ENCODE data around the gene CNOT4.
"Not testable (repeated sequence)": the region's sequence is repeated elsewhere in the genome, so short reads cannot be mapped to it uniquely, and the experiment has no call there.

CNOT4 gene

DNA sequence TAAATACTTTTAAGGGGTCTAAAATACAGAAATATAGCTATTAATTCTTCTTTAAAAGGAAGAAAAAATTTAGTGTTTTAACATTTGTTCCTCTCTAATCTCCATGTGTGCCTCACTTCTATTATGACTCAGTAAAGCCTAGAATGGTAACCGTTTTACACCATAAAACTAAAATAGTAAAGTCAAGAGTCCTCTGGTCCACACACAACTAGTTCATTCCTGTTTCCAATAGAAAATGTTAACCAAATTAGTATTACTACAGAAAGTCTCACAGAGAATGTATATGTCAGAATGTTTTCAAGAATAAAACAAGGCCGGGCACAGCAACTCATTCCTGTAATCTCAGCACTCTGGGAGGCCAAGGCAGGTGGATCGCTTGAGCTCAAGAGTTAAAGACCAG lies 55.8 kb downstream of the CNOT4 start:
- DNase-seq (ENCODE audit: low spot score), result peak; percentile 39

DNA sequence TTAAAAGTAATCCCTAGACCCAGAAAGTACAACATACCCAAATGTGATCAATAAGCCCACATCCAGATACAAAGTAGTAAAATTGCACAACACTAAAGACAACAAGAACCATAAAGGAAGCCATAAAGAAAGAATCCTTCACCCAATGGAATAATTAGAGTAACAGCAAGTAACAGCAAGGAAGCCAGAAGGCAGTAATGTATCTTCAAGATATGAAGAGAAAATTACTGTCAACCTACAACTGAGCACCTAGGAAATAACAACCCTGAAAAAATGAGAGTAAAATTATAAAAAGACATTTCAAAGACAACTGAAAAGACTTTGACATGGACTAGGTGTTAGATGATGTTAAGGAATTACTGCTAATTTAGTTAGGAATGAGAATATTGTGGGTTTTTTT lies 60.5 kb downstream of the CNOT4 start:
- no peak for DNase-seq (ENCODE audit: low spot score)

DNA sequence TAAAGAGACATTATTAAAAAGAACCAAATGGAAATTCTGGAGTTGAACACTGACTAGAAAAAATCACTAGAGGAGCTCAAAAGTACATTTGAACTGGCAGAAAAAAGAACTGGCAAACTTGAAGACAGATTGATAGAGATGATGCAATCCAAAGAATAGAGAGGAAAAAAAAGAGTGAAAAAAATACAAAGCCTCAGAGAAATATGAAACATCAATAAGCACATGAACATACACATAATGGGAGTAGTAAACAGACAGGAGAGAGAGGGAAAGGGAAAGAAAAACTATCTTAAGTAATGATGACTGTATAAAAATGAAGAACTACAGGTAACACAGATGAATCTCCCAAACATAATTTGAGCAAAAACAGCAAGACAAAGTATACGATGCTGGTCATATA lies 61.1 kb downstream of the CNOT4 start:
- DNase-seq (ENCODE audit: low spot score), result no peak

DNA sequence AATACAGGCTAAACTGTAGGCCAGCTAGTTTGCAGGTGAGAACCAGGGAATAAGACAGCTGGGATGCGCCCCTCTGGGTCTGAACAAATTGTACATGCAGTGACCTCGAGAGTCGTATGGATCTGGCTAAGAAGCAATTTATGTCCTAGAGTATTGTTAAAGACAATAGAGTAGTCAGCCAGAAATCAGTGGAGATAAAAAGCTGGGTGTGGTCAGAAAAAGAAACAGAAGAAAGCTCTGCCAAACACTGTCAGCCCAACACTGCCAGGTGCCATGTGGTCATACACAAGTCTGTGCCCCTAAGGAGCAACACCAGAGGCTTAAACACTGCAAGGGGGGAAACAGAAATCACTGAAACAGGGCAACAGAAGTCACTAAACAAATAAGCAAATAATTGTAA lies 62.2 kb downstream of the CNOT4 start:
- no peak for DNase-seq (ENCODE audit: low spot score)

DNA sequence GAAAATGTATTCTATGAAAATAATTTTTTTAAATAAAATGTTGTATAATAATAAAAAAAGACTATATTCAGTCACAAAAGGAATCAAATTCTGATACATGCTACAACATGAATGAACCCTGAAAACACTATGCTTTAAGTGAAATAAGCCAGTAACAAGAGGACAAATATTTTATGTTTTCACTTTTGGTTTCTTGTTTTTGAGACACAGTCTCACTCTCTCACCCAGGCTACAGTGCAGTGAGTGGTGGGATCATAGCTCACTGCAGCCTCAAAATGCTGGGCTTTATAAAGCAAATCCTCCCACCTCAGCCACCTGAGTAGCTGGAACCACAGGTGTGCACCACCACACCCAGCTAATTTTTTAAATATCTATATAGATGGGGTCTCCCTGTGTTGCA lies 64.2 kb downstream of the CNOT4 start:
- no peak for DNase-seq (ENCODE audit: low spot score)

DNA sequence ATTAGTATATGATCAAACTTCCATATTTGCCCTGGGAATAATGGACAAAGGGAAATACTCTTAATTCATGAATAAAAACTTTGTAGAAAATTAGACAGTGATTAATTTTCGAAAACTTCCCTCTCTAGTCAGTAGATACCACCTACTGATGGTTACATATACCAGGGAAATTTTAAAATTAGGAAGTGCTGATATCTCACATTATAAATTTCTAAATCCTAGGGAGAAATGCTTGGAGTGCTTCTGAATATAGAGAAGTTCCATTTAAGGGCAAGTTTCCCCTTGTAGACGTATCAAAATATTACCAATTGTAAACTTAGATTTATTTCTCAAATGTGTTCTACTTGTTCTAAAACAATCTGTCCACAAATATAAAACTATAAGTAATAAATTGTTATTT lies 64.6 kb downstream of the CNOT4 start:
- DNase-seq (ENCODE audit: low spot score), result not testable (repeated sequence)

DNA sequence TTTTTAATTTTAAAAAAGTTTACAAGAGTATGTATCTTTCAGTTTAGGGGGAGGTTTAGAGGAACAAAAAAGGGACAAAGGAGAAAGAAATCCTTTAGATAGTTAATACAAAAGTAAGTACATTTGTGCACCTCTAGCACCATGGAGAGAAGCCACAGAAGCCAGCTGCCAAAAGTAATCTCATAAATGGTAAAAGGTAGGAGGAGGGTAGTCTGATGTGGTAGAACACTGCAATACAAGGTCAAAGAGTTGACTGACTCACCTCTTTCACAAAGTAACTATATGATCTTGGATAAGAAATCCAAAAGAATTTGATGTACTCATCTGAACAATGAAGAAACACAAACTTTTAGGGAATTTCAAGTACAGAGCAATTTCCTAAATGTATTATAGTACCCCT lies 68.1 kb downstream of the CNOT4 start:
- no peak for DNase-seq (ENCODE audit: low spot score)

DNA sequence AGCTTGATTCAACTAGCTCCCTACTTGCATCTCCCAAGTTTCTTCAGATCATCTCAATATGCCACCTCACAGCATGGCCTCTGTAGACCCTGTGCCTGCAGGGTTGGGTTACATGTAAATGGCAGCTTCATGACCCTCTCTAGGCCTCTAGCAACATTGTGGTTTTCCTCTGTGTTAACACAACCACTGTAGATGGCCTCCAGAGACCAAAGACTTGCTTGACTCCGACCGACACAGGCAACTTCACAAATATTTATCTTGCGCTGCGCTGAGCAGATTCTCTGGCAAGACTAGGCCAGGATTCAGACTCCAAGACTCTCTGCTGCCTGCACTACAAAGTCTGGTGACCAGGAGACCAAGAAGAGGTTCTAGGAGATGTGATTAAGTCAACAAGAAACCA lies 75.9 kb downstream of the CNOT4 start:
- DNase-seq (ENCODE audit: low spot score), result no peak

DNA sequence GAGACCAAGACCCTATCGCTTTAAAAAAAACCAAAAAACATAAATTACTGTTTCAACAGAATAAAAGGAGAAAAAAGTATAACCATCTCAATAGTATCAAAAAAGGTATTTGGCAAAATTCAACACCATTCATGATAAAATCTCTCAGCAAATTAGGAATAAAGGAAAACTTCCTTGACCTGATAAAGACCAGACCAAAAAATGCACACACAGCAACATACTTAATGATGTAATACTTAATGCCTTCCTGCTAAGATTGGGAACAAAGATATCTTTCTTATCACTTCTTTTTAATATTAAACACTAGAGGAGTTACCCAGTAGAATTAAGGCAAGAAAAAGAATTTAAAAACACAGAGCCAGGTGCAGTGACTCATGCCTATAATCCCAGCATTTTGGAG lies 79.3 kb downstream of the CNOT4 start:
- no peak for DNase-seq (ENCODE audit: low spot score)

DNA sequence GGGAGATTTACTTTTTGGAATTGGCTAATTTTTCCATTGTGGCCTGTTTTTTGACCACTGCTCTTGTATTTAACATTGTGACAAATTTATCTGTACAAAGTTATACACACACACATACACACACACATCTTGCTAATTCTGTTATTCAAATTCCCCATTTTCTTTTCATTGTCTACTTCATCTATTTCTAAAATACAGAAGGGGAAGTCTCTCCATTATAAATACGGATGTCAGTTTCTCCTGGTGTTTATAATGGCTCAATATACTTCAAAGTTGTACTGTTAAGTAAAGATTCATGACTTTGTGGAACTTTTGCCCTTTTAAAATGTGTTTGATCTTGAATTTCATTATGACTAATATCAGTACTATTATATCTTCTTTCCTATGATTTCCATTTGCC lies 81.0 kb downstream of the CNOT4 start:
- no peak for DNase-seq (ENCODE audit: low spot score)

DNA sequence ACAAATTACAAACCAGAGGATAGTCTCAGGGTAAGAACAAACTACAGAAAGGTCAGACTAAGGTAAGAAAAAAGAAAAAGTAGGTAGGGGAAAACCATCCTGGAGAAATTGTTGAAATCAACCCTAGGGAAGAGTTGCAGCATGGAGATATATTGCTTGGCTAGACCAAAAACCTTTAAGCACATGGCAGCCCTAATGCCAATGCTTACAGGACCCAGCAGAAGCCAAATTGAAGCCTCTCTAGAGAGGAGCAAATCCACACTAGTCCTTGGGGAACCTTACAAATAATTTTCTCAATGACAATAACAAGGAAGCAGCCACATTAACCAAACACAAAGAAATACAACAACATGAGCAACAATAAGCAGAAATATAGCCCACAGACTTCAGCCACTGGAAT lies 81.9 kb downstream of the CNOT4 start:
- no peak for DNase-seq (ENCODE audit: low spot score)

DNA sequence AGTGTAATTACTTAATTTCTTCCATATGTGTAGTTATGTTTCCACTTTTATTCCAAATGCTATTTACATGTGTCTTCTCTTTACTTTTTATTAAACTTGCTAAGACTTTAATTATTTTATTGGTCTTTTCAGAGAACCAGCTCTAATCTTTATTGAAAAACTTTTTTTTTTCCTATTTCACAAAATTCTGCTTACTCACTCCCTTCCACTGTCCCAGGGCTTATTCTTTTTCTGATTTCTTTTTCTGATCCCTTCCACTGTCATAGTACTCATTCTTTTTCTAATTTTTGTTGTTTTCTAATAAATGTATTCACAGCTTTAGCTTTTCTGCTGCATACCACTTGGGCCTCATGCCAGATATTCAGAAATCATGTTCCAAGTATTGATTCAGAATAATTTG lies 82.7 kb downstream of the CNOT4 start:
- no peak for DNase-seq (ENCODE audit: low spot score)

DNA sequence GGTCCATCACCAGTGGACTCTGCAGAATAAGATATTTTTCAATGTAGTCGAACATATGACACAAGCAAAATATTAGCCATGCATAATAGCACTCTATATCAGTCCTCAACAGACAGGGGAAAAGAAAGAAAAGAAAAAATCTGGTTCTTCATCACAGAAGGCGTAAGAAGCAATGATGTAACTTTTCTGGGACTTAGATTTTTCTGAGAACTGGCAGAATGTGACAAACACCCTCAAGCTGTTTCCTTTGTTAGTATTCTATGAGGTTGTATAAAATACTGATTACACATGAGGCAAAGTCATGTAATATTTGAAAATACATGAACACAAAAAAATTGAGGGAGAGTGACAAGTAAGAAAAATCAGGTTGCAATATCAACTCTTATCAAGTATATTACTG lies 84.9 kb downstream of the CNOT4 start:
- no peak for DNase-seq (ENCODE audit: low spot score)

DNA sequence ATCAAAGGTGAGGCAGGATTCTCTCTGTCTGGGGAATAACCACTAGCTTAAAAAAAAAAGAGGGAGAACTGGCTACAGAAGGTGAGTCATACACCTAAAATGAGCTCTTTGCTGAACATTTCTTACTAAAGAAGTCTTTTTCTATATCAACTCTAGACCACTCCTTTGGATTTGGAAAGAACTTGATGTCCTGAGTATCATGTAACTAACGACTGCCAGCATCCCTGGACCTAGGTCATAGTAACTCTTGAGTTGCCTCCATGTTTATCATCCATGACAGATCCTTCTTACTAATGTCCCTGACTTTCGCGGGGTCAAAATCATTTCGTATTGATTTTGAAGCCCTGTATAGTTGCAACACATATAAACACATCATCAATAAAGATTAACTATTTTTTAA lies 89.1 kb downstream of the CNOT4 start:
- no peak for DNase-seq (ENCODE audit: low spot score)

DNA sequence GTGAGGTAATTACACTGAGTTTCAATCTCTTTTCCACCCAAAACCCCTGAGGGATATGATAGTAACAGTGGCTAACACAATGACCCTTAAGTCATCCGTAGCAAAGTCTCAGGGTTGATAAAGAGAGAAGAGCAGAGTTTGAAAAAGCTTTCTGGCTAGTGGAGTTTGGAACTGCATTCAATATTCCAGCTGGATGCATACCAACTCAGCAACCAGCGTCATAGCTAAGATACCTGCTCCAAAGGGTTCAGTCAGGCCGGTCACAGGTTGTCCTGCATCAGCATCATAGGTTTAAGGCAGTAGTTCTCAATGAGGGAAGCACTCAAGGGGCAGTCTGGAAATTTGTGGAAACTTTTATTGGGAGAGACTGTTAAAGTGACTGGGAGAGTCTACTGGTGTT lies 93.5 kb downstream of the CNOT4 start:
- DNase-seq (ENCODE audit: low spot score), result no peak

DNA sequence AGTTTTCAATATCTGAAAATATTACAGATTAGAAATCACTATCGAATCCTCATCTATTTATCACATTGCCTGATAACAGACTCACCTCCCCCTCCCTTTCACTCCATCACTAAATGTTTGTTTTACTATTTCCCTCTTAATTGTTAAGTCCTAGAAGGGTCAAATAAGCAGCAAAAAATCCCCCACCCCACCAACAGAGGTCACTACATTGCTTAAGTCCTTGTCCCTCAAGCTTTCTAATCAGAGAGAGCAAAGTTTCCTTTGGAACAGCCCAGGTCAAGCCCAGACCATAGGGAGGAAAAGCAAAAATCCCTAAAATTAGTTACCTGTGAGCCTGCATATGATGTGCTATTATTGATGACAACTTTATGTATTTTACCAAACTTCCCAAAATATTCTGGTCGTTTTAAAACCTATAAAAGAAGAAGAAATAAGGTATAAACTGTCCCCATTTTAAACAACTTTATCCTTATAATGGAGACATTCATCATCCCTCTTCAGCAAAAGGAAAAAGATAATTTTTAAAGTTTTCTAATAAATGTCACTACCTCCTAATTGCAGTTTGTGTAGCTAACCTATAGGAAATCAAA lies 95.0 kb downstream of the CNOT4 start:
- peak; percentile 27 for DNase-seq (ENCODE audit: low spot score)

DNA sequence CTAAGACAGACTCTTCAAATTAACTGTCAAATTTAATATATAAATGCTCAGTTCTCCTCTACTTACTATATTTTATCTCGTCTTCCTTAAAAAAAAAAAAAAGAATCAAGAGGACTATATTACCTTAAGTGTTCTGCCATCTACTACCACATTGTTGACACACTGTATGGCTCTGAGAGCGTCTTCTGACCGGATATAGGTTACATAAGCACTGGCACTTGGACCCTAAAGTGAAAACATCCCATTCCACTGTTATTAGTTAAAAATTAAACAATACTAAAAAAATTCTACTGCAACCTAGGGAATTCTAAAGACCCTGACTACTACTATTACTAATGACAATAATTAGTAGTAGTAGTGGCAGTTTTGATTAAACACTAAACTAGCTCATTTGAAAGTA lies 95.7 kb downstream of the CNOT4 start:
- DNase-seq (ENCODE audit: low spot score), result no peak

DNA sequence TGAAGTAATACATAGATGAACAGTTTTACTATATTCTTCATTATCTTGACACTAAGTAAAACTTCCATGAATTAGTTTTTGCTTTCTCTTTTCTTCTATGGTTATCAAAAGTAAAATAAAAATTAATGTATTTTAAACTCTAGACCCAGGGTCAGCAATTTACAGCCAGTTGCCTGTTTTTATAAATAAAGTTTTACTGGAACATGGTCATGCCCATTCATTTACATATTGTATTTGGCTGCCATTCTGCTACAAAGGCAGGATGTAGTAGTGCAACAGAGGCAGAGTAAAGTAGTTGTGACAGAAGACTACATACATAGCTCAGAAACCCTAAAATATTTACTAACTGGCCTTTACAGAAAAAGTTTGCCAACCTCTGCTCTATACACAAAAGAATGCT lies 98.8 kb downstream of the CNOT4 start:
- DNase-seq (ENCODE audit: low spot score), result no peak

DNA sequence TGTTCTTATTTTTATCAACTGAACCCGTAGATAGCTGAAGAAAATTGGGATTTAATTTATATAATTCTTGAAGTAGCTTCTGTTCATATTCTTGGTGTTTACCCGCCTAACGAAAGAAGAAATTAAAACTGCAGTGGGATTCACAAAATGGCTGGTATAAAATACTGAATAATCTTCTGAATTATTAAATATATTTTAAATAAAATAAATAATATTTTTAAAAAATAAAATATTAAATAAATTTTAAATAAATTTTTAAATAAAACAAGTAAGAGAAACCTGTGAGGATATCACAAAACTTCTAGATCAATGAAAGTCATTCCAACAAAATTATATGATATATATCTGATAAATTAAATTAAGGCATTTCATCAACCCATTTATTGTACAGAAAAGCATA lies 99.4 kb downstream of the CNOT4 start:
- DNase-seq (ENCODE audit: low spot score), result no peak

DNA sequence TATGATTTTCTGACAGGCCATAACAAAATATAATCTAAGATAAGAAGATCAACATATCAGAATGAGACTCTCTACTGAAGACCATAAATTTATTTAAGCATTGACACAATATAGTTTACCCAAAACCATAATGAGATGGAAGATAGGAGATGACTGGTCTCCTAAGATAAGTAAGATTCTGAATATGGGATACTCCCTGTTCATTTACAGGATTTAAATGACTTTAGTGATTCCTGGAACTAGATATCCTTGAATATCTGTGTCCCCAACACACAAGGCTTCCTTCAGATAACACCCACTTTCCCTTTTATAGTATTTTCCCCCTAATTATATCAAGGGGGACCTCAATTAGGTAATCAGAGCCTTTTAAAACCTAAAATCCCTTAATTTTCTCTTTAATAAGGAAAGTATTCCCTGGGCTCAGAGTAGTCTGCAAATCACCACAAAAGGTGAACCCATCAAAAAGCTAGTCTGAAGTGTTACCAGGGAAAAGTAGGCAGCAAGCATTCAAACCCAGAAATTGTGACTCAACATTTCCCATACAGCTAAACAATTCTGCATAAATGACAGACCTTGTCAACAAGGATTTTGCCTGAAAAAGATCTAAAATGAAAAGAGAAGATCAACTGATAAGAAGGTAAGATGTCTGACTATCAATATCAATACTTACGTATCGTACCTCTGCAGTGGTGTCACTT lies 99.9 kb downstream of the CNOT4 start:
- peak; percentile 11 for DNase-seq (ENCODE audit: low spot score)

DNA sequence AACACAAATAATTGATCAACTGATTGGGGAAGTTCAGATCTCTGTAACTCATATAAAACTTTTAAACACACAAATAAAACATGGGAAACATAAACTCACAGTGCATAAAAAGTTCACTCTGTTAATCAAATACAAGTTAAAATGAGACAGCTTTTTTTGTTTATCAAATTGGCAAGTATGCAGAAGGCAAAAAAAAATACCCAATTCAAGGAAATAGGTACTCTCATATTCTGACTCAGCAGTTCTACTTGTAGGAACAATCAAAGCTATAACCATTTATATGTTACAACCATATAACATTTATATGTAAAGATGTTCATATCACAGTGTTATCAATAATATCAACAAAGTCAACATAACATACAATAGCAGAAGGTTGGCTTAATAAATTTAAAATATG lies 102.0 kb downstream of the CNOT4 start:
- no peak for DNase-seq (ENCODE audit: low spot score)

DNA sequence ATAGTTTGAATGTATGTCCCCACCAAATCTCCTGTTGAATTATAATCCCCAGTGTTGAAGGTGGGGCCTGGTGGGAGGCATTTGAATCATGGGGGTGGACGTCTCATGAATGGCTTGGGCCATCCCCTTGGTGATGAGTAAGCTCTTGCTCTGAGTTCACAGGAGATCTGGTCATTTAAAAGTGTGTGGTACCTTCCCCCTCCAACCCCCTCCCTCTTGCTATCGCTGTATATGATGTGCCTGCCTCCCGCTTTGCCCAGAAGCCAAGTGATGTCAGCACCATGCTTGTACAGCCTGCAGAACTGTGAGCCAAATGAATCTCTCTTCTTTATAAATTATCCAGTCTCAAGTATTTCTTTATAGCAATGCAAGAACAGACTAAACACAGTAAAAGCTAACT lies 103.0 kb downstream of the CNOT4 start:
- DNase-seq (ENCODE audit: low spot score), result no peak

DNA sequence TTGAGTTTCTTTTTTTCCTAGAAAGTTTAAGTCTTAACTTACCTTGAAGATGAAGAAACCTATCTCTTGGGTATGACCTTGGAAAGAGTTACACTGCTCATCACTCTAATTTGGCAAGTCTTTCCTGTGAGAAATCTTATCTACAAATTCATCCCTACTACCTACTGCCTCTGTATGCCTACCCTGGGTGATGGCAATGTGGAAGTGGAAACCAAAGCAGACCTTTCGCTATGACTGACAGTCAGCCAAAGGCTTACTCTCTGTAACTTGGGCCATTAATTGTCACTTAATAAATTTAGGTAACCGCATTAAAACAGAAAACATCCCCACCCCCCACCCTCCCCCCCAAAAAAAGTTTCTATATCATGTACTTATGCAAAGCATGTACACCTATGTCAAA lies 103.9 kb downstream of the CNOT4 start:
- no peak for DNase-seq (ENCODE audit: low spot score)

DNA sequence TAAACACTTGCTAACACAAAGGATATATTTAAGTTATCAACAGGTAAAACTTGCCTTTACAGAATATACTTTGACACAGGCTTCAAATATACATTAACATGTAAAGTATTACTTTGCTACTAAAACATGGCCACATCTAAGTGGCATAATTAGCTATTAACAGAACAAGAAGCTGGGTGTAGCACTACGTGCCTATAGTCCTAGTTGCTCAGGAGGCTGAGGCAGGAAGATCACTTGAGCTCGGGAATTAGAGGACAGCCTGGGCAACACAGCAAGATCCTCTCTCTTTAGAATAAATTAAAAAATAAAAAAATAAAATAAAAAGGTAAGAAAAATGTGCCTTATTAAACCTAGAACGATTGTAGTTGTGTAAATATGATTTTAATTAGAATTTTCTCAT lies 106.6 kb downstream of the CNOT4 start:
- DNase-seq (ENCODE audit: low spot score), result no peak

All from activated CD4-positive, alpha-beta T cell treated with anti-CD3 and anti-CD28 coated beads, Interleukin-2, Interleukin-4, amounts not matched to agents 100 ng/mL and 50 ng/mL, durations not matched to agents 16 hours and 8 hours (primary cell).